Stomach (tissue), 4 donors: ENCODE data around the gene METAP1.
"Not testable (repeated sequence)": the region's sequence is repeated elsewhere in the genome, so short reads cannot be mapped to it uniquely, and the experiment has no call there.

ENCODE experiments used
- POLR2A ChIP-seq, 4 donors: fragments of 450-650 bp; IDR thresholded peaks; one replicate each; pipeline ENCODE4 v1.6.1; 2016; ENCODE audit warnings: antibody characterized with exemption in 4 of 4, control low read depth in 2 of 4, mild to moderate bottlenecking in 1 of 4, moderate library complexity in 1 of 4
- POLR2AphosphoS5 ChIP-seq, 3 donors: sonication (generic); formaldehyde crosslinking; IDR thresholded peaks; one replicate each; pipeline ENCODE4 v1.6.1; 2016; ENCODE audit warnings: antibody characterized with exemption in 3 of 3

DNA sequence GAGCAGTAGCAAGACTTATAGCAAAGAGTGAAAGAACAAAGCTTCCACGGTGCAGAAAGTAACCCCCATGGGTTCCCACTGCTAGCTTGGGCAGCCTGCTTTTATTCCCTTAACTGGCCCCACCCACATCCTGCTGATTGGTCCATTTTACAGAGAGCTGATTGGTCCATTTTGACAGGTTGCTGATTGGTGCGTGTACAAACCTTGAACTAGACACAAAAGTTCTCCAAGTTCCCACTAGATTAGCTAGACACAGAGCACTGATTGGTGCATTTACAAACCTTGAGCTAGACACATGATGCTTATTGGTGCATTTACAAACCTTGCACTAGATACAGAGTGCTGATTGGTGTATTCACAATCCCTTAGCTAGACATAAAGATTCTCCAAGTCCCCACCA is 2.7 kb upstream of the METAP1 start:
- TF ChIP-seq POLR2AphosphoS5, POLR2A (IDR thresholded peaks at IDR 0.05): not testable (repeated sequence)
